ENCODE data around the gene ANKS1B.
"Not testable (repeated sequence)": the region's sequence is repeated elsewhere in the genome, so short reads cannot be mapped to it uniquely, and the experiment has no call there.

Gene ANKS1B

DNA sequence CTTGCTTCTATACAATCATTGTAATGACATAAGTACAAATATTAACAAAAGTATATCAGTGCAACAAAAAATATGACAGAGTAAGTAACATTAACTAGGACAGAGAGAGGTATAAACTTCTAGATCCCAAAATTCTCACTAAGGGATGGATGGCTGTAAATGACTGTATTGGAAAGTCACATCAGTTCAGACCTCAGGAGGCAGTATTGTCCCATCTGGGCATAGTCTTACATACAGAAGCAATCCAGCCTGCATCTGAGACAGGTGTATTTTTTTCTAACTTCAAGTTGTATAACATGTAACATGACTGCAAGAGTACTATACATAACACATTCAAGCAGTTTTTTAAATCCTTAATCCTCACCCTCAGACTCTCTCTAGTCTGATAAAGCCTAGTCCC, 238.2 kb downstream of the ANKS1B start:
- DNase-seq = no peak

DNA sequence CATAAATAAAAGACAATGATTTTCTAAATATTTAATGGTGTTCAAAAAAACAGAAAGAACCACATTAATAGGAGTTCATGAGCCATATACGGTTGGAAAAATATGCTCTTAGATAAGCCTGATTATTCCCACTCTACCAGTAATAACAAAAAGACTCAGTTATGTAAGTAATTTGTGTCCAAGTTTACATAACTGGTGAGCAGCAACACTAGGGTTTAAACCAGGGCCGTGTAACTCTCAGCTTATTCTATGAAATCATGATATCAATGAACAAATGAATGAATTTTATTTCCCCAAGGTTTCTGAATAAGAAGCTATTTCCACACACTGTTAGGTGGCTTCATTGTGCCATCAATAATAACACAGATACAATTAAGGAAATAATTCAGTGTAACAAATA, 238.8 kb downstream of the ANKS1B start:
- no peak for DNase-seq

DNA sequence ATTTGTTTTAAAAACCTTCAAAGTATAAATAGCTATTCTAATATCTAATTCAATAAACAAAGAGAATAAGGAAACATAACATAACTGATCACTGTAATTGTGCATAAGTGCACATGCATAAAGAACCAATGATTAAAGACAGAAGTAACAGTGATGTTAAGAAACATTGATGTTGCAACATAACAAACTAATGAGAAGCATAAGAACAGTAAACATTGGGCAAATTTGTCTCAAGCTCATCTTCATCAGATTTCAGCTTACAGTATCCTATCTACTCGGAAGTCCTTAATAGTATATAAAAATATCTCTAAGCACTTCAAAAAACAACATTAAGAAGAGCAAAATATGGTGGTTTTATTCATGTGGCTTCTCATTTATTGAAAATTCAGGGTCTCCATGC, 239.6 kb downstream of the ANKS1B start:
- DNase-seq = no peak

DNA sequence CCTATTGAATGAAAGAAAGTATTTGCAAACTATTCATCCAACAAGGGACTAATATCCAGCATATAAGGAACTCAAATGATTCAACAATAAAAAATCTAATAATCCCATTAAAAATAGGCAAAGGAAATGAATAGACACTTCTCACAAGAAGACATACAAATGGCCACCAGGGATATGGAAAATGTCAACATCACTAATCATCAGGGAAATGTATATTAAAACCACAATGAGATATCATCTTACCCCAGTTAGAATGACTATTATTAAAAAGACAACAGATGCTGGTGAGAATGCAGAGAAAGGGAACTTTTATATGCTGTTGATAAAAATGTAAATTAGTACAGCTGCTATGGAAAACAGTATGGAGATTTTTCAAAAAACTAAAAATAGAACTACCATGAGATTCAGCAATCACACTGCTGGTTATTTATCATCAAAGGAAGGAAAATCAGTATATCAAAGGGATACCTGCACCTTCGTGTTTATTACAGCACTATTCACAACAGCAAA, 247.9 kb downstream of the ANKS1B start:
- no peak for DNase-seq

DNA sequence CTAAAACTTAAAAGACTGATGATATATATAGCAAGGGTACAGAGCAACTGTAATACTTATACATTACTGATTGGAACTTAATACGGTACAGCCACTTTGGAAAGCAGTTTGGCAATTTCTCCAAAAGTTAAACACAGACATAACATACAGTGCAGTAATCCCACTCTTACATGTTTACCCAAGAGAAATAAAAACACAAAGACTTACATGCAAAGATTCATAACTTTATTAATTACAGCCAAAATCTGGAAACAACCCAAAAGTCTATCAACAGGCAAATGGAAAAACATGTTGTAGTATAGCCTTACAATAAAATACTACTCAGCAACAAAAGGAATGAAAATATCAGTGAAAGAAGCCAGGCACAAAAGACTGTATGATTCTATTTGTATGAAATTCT, 252.6 kb downstream of the ANKS1B start:
- DNase-seq = no peak

DNA sequence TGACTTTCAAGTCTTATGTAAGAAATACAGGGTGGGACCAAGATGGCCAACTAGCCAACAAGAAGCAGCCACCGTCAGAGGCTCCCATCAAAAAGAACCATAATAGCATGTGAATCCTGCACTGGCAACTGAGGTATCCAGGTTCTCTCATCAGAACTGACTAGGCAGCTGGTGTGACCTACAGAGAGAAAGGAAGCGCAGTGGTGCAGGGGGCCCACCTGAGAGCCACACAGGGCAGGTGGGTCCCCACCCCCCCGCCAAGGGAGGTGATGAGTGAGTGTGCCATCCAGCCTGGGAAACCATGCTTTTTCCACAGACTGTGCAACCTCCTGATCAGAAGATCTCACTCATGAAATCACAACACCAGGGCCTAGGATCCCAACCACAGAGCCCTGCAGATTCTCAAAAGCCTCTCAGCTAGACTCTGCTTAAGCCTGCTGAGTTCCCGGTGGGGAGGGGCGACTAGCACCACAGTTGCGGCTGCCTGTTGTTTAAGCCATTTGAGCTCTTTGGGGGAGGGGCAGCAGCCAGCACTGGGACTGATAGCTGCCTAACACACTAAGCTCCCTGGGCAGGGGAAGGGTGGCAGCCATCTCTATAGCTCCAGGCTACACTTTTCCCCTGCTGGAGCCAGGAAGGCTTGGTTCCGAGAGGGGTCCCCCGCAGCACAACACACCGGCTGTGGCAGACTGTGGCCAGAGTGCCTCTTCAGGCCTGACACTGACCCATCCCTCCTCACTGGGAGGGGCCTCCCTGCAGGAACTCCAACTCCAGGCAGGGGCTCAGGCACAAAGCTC, 261.8 kb downstream of the ANKS1B start:
- no peak for DNase-seq

DNA sequence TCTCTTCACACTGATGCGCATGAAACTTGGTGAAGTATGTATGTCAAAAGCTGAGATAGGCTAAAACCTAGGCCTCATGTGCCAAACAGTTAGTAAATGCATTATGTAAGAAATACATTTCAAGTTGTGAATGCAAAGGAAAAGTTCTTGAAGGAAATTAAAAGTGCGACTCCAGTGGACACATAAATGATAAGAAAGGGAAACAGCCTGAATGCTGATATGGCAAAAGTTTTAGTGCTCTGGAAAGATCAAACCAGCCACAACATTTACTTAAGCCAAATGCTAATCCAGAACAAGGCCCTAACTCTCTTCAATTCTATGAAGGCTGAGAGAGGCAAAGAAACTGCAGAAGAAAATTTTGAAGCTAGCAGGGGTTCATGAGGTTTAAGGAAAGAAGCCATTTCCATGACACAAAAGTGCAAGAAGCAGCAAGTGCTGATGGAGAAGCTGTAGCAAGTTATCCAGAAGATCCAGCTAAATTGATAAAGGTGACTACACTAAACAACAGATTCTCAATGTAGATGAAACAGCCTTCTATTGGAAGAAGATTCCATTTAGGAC, 262.9 kb downstream of the ANKS1B start:
- DNase-seq = no peak

DNA sequence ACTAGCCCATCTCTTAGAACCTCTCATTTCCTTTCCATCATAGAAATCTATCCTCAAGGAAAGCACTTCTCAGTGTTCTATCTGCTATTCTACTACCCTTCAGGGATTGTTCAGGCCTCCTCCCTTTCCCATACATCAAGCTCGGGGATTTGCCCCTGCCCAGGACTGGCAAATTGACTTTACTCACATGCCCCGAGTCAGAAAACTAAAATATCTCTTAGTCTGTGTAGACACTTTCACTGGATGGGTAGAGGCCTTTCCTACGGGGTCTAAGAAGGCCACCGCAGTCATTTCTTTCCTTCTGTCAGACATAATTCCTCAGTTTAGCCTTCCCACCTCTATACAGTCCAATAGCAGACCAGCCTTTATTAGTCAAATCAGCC, 264.7 kb downstream of the ANKS1B start:
- DNase-seq = not testable (repeated sequence)

DNA sequence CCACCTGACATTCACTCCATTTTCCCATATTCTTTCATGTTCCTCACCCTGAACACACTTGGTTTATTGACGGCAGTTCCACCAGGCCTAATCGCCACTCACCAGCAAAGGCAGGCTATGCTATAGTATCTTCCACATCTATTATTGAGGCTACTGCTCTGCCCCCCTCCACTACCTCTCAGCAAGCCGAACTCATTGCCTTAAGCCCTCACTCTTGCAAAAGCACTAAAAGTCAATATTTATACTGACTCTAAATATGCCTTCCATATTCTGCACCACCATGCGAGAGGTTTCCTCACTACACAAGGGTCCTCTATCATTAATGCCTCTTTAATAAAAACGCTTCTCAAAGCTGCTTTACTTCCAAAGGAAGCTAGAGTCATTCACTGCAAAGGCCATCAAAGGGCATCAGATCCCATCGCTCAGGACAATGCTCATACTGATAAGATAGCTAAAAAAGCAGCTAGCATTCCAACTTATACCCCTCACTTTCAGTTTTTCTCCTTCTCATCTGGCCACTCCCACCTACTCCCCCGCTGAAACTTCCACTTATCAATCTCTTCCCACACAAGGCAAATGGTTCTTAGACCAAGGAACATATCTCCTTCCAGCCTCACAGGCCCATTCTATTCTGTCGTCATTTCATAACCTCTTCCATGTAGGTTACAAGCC, 265.2 kb downstream of the ANKS1B start:
- DNase-seq = not testable (repeated sequence)

DNA sequence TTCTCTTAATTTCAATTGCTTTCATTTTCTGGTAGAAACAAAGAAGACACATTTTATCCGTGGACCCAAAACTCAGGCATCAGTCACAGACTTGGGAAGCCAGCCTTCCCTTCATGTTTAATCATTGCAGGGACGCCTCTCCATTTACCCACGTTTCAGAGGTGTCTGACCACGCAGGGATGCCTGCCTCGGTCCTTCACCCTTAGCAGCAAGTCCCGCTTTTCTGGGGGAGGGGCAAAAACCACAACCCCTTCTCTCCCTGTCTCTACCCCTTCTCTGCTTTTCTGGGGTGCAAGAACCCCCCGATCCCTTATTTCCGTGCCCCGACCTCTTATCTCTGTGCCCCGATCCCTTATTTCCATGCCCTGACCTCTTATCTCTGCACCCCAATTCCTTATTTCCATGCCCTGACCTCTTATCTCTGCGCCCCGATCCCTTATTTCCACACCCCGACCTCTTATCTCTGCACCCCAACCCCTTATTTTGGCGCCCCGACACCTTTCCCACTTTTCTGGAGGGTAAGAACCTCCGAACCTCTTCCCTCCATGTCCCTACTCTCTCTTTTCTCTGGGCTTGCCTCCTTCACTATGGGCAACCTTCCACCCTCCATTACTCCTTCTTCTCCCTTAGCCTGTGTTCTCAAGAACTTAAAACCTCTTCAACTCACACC, 268.8 kb downstream of the ANKS1B start:
- not testable (repeated sequence) for DNase-seq

DNA sequence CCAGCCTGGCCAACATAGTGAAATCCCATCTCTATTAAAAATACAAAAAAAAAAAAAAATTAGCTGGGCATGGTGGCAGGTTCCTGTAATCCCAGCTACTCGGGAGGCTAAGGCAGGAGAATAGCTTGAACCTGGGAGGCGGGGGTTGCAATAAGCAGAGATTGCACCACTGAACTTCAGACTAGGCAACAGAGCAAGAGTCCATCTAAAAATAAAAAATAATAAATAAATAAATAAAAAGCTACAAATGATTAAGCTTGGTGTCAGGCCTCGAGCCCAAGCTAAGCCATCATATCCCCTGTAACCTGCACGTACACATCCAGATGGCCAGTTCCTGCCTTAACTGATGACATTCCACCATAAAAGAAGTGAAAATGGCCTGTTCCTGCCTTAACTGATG, 269.8 kb downstream of the ANKS1B start:
- DNase-seq = not testable (repeated sequence)

DNA sequence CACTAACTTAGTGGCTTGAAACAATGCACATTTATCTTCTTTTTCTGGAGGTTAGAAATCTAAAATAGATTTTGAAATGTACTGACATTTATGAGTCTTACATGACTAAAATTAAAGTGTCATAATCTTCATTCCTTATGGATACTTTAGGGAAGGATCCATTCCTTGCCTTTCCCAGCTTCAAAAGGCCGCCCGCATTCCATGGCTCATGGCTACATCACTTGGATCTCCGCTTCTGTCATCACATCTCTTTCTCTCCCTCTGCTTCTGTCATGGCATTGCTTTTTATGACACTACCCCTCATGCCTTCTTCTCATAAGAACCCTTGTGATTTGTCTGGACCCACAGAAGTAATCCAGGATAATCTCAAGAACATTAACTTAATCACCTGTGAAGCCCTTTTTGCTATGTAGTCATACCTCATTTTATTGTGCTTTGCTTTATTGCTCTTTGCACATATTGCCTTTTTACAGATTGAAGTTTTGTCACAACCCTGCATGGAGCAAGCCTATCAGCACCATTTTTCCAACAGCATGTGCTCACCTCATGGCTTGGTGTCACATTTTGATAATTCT, 270.7 kb downstream of the ANKS1B start:
- no peak for DNase-seq

DNA sequence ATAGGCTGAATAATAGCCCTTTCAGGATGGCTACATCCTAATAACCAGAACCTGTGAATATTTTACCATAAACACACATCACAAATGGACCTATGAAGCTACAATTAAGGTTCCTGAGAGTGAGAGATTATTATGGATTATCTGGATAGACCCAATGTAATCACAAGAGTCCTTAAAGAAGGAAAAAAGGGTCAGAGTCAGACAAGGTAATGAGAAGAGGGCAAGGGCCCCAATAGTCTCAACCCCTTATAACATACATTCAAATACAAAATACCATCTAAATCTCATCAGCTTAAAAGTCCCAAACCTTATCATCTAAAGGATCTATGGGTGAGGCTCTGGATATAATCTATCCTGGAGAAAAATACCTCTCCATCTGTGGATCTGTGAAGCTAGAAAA, 272.5 kb downstream of the ANKS1B start:
- no peak for DNase-seq

DNA sequence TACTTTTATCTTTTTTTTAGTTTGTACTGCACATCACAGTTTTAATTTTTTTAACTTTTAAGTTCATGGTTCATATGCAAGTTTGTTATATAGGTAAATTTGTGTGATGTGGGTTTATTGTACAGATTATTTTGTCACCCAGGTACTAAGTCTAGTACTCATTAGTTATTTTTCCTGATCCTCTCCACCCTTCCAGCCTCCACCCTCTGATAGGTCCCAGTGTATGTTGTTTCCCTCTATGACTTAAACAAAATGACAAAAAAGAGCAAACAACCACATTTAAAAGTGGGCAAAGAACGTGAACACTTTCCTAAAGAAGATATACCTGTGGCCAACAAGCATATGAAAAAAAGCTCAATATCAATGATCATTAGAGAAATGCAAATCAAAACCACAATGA, 273.5 kb downstream of the ANKS1B start:
- no peak for DNase-seq

DNA sequence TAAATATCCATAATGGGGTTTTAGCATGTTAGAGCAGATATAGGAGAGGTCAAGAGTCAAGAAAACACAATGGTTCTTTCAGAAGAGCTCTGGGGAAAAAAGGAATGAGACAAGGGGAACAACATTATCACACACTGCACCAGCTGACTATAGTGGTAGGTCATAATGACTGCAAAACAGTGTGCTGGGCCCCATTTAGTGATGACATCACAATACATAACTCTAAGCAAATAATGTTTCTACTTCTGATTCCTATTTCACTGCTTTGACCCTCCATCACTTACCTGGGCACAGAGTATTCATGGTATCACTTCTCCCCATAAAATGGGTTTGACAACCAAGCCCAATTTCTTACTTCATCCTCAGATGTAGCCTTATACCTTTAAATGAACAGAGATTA, 275.1 kb downstream of the ANKS1B start:
- DNase-seq = no peak

DNA sequence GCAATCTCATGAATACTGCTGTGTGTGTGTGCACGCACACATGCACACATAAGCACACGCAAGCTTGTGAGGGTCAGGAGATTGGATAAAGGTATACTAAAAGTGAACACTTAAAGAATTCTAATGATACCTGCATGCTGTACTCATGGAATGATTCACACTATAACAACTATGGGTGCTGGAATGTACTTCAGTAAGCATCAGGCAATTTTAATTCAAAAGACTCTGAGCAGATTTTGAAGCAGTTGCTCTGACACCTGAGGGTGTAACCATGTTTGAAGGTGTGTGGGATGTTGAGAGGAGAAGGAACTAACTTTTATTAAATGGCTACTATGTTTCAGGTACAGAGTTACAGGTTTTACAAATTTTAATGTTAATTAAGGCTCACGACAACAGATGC, 275.6 kb downstream of the ANKS1B start:
- DNase-seq = no peak

DNA sequence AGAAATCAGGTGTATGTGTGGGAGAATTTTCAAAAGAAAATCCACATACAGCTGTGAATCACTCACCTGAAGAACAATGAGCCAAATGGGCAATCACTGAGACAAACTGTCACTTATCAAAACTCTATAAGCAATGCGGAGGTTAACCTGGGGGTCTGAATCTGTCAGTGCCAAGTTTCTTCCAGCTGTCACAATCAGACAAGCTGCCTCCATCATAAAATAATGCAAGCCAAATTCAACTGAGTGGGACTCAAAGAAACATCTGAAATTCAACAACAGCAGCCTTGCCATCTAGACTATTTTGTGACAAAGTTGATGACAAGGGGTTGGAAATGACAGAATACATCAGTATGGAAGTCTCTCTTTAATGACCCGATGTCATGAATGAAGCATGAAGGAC, 276.9 kb downstream of the ANKS1B start:
- DNase-seq = no peak

DNA sequence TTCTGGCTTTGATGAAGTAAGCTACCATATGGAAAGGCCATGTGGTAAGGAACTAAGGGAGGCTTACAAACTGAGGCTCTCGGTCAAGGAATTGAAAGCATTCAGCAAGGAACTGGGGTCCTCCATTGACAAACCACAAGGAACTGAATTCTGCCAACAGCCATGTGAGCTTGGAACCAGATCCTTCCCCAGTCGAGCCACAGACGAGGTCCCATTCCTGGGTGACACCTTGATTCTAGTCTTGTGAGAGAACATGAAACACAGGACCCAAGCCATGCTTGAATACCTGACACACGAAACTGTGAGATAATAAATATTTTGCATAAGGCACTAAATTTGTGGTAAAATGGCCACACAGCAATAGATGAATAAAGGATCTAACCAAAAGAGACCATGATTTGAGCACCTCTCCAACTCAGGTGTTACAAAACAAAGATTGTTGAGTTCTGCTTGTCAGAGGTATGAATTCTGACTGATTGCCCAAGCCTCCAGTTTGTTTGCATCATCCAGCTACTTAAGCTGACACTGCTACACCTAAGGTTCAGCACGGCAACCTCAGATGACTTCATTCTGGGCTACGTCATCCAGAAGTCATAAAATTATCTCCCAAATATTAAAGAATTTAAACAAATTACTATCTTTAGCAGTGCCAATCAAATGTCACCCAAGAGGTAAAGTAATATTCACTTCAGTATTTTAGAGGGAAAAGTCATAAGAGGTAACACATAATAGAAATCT, 277.8 kb downstream of the ANKS1B start:
- DNase-seq = no peak

DNA sequence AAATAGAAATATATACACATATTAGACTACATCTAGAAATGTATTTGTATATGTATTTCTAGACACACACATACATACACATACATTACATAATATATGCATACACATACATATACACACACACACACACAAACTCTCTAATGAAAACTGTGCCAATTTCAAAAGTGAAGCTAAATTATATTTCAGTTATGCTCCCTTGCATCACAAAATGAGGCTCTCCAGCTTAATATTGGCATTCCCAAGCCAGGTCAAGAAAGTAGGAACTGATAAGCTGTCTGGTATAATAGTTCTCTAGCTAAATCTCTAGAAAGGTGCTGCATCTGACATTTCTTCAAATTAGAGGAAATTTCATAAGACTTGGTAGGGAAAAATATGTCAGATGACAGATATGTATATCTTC, 280.3 kb downstream of the ANKS1B start:
- no peak for DNase-seq

DNA sequence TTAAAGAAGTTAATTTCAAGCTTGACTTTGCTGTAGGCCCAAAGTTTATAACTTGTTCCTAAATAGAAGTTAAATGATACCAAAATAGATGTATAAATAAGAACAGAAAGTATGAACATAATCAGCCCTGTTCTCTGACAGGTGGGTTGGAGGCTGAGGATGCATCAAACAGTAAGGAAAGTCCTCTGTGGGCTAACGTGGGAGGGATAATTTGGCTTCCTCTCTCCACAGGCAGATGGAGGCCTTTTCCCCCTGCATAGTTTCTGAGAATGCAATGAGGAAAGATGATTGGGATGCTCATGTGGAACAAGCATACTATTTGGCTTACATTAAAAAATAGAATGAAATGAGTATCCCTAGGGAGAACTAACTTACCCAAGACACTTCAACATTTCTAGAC, 280.7 kb downstream of the ANKS1B start:
- no peak for DNase-seq

DNA sequence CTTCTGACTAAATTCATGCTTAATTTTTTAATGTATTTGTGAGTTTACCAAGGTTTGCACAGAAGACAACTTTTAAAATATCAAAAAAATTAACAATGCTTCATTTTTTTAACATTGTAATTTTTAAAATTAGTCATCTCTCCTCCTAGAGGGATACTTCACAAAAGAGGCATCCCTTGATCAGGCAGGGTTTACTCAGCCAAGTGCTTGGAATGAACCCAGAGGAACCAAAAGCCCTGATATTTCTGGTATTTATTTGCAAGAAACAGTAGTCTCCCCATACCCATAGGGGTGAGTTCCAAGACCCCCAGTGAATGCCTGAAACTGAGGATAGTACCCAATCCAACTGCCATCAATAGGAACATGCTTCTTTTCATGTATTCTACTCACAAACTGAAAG, 284.7 kb downstream of the ANKS1B start:
- DNase-seq = no peak

DNA sequence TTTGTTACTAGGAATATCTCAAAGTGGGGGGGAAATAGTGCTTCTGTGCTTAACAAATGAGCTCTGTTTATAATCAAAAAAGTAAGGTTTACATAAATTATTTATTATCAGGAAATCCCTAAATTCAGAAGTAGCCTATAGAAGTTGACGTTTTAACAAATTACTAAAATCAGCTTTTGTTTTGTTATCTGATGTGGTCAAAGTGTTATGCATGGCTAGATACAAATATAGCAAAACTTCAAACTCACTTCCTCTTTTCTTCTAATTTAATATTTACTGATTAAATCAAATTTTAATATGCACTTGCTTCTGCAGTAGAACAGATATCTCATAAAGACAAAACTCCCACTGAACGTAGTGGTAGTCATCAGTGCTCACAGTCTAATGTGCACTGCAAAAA, 289.7 kb downstream of the ANKS1B start:
- DNase-seq = no peak

DNA sequence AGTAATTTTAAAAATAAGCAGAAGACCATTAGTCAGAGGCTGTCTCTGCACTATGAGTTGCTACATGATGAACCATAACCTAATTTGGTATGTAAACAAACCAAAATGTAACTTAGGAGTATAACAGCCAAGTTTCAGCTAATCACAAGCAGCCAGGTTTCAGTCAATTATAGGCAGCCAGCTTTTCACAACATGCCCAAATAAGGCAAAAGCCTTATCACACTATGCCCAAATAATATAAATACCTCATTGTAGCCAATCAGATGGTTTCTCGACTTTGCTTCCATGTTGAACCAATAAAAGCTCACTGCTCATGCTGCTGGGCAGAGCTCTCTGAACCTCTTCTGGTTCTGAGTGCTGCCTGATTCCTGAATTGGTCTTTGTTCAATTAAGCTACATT, 298.6 kb downstream of the ANKS1B start:
- no peak for DNase-seq

Measured in right hindlimb (tissue), 1 donor.